ENCODE results near the gene PGLYRP3. TPM values are rescaled to one million over a fixed set of nuclear protein-coding genes. Genes with fewer than 3 reads are reported as not detected.

The PGLYRP3 gene
- total RNA-seq, 4 donors from 2014 or later = 34.2 to 72.1 (median 55.3) TPM

- TF ChIP-seq POLR2AphosphoS5 (IDR thresholded peaks at IDR 0.05) (no peak), EP300 (IDR thresholded peaks at IDR 0.05) (no peak), POLR2A (IDR thresholded peaks at IDR 0.05) (no peak)
- TF ChIP-seq, protein P1, sequence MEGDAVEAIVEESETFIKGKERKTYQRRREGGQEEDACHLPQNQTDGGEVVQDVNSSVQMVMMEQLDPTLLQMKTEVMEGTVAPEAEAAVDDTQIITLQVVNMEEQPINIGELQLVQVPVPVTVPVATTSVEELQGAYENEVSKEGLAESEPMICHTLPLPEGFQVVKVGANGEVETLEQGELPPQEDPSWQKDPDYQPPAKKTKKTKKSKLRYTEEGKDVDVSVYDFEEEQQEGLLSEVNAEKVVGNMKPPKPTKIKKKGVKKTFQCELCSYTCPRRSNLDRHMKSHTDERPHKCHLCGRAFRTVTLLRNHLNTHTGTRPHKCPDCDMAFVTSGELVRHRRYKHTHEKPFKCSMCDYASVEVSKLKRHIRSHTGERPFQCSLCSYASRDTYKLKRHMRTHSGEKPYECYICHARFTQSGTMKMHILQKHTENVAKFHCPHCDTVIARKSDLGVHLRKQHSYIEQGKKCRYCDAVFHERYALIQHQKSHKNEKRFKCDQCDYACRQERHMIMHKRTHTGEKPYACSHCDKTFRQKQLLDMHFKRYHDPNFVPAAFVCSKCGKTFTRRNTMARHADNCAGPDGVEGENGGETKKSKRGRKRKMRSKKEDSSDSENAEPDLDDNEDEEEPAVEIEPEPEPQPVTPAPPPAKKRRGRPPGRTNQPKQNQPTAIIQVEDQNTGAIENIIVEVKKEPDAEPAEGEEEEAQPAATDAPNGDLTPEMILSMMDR (IDR thresholded peaks at IDR 0.05) = no peak
- 43% methylated on average over 1 of the region's 1 CpG for WGBS
- Histone ChIP-seq H3K36me3 (no peaks in the 10 kb centered on the region), H3K27ac (no peak overlapping the region), H3K4me1 (no peaks in the 10 kb centered on the region), H3K4me3 (no peak overlapping the region), H3K9me3 (no peaks in the 10 kb centered on the region), H3K27me3 (no peaks in the 10 kb centered on the region)
- DNase-seq (ENCODE audit: low spot score in 2 of 2) = no peak
Measured at GRCh38 chr1:153250166-153250565, 62.6 kb downstream of the PGLYRP3 start.

- Histone ChIP-seq H3K27me3 (no peaks in the 10 kb centered on the region), H3K4me3 (no peak overlapping the region), H3K27ac (no peak overlapping the region), H3K9me3 (no peaks in the 10 kb centered on the region), H3K36me3 (no peaks in the 10 kb centered on the region), H3K4me1 (no peaks in the 10 kb centered on the region)
- TF ChIP-seq POLR2AphosphoS5 (IDR thresholded peaks at IDR 0.05) = no peak
- TF ChIP-seq EP300 (IDR thresholded peaks at IDR 0.05) = no peak
- TF ChIP-seq, protein P1 (IDR thresholded peaks at IDR 0.05) = no peak
- TF ChIP-seq POLR2A (IDR thresholded peaks at IDR 0.05) = no peak
- no peak for DNase-seq (ENCODE audit: low spot score in 2 of 2)
- 81% methylated on average over 5 of the region's 5 CpGs for WGBS
Measured at GRCh38 chr1:153248176-153248879, 64.4 kb downstream of the PGLYRP3 start.

Other genes starting within 250 kb of the PGLYRP3 start
- gene SPRR2B, start 241.3 kb downstream of the PGLYRP3 start, total RNA-seq = 1 to 10 TPM in 2 of 4 donors, not detected in 2; 2.0 to 3.3 TPM
- gene SPRR2E, start 218.4 kb downstream of the PGLYRP3 start, total RNA-seq = 100 to 1,000 TPM in 2 of 4 donors, 10 to 100 TPM in 2; 10.8 to 314 (median 156) TPM
- gene SPRR2F, start 199.4 kb downstream of the PGLYRP3 start, total RNA-seq = 1 to 10 TPM in 1 of 4 donors, not detected in 3; 4.2 TPM
- 10 to 100 TPM in 3 of 4 donors, 1 to 10 TPM in 1; 6.8 to 56.6 (median 13.3) TPM for gene SPRR2G, start 162.1 kb downstream of the PGLYRP3 start, total RNA-seq
- not detected for gene LELP1, start 109.5 kb downstream of the PGLYRP3 start, total RNA-seq
- gene PRR9, start 95.4 kb downstream of the PGLYRP3 start, total RNA-seq = 100 to 1,000 TPM in 1 of 4 donors, 10 to 100 TPM in 2, not detected in 1; 21.2 to 127 (median 34.6) TPM
- gene LORICRIN, start 53.3 kb downstream of the PGLYRP3 start, total RNA-seq = 100 to 1,000 TPM in 3 of 4 donors, 10 to 100 TPM in 1; 14.9 to 257 (median 228) TPM
- 10 to 100 TPM; 13.0 to 35.0 (median 21.2) TPM for gene PGLYRP4, start 35.9 kb upstream of the PGLYRP3 start, total RNA-seq
- gene S100A9, start 44.9 kb upstream of the PGLYRP3 start, total RNA-seq = 10 to 100 TPM; 11.0 to 95.4 (median 51.1) TPM
- not detected for gene S100A12, start 62.7 kb upstream of the PGLYRP3 start, total RNA-seq
- gene S100A8, start 78.1 kb upstream of the PGLYRP3 start, total RNA-seq = 10 to 100 TPM in 3 of 4 donors, 1 to 10 TPM in 1; 5.7 to 38.4 (median 19.5) TPM
- under 1 TPM in 1 of 4 donors, not detected in 3; 0.10 TPM for gene S100A7A, start 103.6 kb upstream of the PGLYRP3 start, total RNA-seq
- 100 to 1,000 TPM in 1 of 4 donors, 10 to 100 TPM in 2, 1 to 10 TPM in 1; 5.1 to 107 (median 20.2) TPM for gene S100A7, start 147.7 kb upstream of the PGLYRP3 start, total RNA-seq
- gene S100A6, start 223.0 kb upstream of the PGLYRP3 start, total RNA-seq = 100 to 1,000 TPM; 135 to 264 (median 241) TPM
- not detected for gene S100A5, start 228.0 kb upstream of the PGLYRP3 start, total RNA-seq
- gene S100A4, start 232.9 kb upstream of the PGLYRP3 start, total RNA-seq = 100 to 1,000 TPM in 3 of 4 donors, 10 to 100 TPM in 1; 89.3 to 229 (median 175) TPM
- 100 to 1,000 TPM in 1 of 4 donors, 10 to 100 TPM in 2, not detected in 1; 42.6 to 342 (median 88.0) TPM for gene S100A3, start 236.3 kb upstream of the PGLYRP3 start, total RNA-seq